OCI-LY7 (cell line): ENCODE measurements around the gene MAP4. TPM values are rescaled to one million over a fixed set of nuclear protein-coding genes. Genes with fewer than 3 reads are reported as not detected.

Experiments used
- BruUV-seq: library from RNA; stranded (reverse); fragments of 400-500 nt; replicated peaks from 2 replicates; lab custom pipeline; 2021; lab: Mats Ljungman, UMichigan
- CTCF ChIA-PET: fragments of 300-600 bp; sonication (Branson Sonifier 250); formaldehyde crosslinking; loops from one replicate; lab custom pipeline; 2022; ENCODE audit warnings: antibody characterized with exemption; ENCODE audit not compliant: unreplicated experiment; lab: Charles Lee
- POLR2A ChIA-PET: fragments of 300-600 bp; sonication (Branson Sonifier 250); formaldehyde crosslinking; loops from one replicate; lab custom pipeline; 2022; ENCODE audit warnings: antibody characterized with exemption; lab: Charles Lee
- DNase-seq: peaks from one replicate; pipeline ENCODE4 v3.0.0-alpha.2; 2015; ENCODE audit warnings: low spot score
- H2AFZ ChIP-seq: fragments of 200-600 bp; sonication (generic), shearing (Covaris generic); 2 replicates; pipeline ENCODE4 v1.6.1; 2014; ENCODE audit warnings: mild to moderate bottlenecking, antibody characterized with exemption, low read length, moderate library complexity
- H3K27ac ChIP-seq: fragments of 200-600 bp; sonication (generic); 2 replicates; pipeline ENCODE4 v1.5.1; 2014; ENCODE audit warnings: mixed run types, low read depth, mild to moderate bottlenecking, moderate library complexity, low read length, inconsistent platforms; ENCODE audit not compliant: poor library complexity, severe bottlenecking
- H3K36me3 ChIP-seq: fragments of 200-600 bp; sonication (generic); 2 replicates; pipeline ENCODE4 v1.6.1; 2014; ENCODE audit warnings: mild to moderate bottlenecking, antibody characterized with exemption, low read length, moderate library complexity, mixed read lengths; ENCODE audit not compliant: insufficient read depth
- H3K4me1 ChIP-seq: fragments of 200-600 bp; sonication (generic); 2 replicates; pipeline ENCODE4 v1.5.1; 2014; ENCODE audit warnings: mild to moderate bottlenecking, low read length; ENCODE audit not compliant: insufficient read depth, poor library complexity, severe bottlenecking
- H3K4me2 ChIP-seq: fragments of 200-600 bp; sonication (generic); 2 replicates; pipeline ENCODE4 v1.6.1; 2014; ENCODE audit warnings: mild to moderate bottlenecking, low read length
- H3K4me3 ChIP-seq: fragments of 200-600 bp; sonication (generic); 2 replicates; pipeline ENCODE4 v1.5.1; 2014; ENCODE audit warnings: mild to moderate bottlenecking, low read depth, low read length; ENCODE audit not compliant: poor library complexity, severe bottlenecking
- H3K79me2 ChIP-seq: fragments of 200-600 bp; sonication (generic); 2 replicates; pipeline ENCODE4 v1.6.1; 2016; ENCODE audit warnings: low read depth, mild to moderate bottlenecking, low read length, moderate library complexity, mixed read lengths; ENCODE audit not compliant: insufficient read depth
- H3K9me2 ChIP-seq: fragments of 200-600 bp; sonication (generic); 2 replicates; pipeline ENCODE4 v1.6.1; 2016; ENCODE audit warnings: mild to moderate bottlenecking, low read length, mixed read lengths; ENCODE audit not compliant: insufficient read depth
- H3K9me3 ChIP-seq: fragments of 200-600 bp; sonication (generic); 2 replicates; pipeline ENCODE4 v1.6.1; 2014; ENCODE audit warnings: mild to moderate bottlenecking, mixed run types, low read length, mixed read lengths
- H4K20me1 ChIP-seq: fragments of 200-600 bp; sonication (generic); 2 replicates; pipeline ENCODE4 v1.6.1; 2014; ENCODE audit warnings: mild to moderate bottlenecking, antibody characterized with exemption, low read length, moderate library complexity, mixed read lengths; ENCODE audit not compliant: insufficient read depth
- EZH2phosphoT487 ChIP-seq: fragments of 200-600 bp; sonication (generic); IDR thresholded peaks from 2 replicates; pipeline ENCODE4 v1.6.1; 2018; ENCODE audit warnings: low read depth, borderline replicate concordance, mild to moderate bottlenecking, mixed run types, antibody characterized with exemption, low read length, moderate library complexity, mixed read lengths
- intact Hi-C: fragments of 100-400 bp; cut with micrococcal nuclease; formaldehyde crosslinking; loops from one replicate; pipeline ENCODE4 v1.10.0; 2022; ENCODE audit not compliant: unreplicated experiment
- total RNA-seq, 2 experiments: library from RNA; depleted of rRNA in 1 of 2; stranded (reverse); fragments of >200 nt in 1 of 2; shearing (Covaris generic) in 1 of 2; gene quantifications; 2 replicates each; pipeline ENCODE4 v1.2.3, GENCODE V29; 2014 to 2022
- TF ChIP-seq, protein P1 (sequence below): fragments of 200-600 bp; sonication (generic); conservative IDR thresholded peaks from 2 replicates; pipeline ENCODE4 v1.5.1; 2014; ENCODE audit warnings: mild to moderate bottlenecking, antibody characterized with exemption, low read length, moderate library complexity, mixed read lengths

Gene MAP4
- total RNA-seq, 2 experiments from 2014 or later = 26.1 to 78.4 TPM

DNA sequence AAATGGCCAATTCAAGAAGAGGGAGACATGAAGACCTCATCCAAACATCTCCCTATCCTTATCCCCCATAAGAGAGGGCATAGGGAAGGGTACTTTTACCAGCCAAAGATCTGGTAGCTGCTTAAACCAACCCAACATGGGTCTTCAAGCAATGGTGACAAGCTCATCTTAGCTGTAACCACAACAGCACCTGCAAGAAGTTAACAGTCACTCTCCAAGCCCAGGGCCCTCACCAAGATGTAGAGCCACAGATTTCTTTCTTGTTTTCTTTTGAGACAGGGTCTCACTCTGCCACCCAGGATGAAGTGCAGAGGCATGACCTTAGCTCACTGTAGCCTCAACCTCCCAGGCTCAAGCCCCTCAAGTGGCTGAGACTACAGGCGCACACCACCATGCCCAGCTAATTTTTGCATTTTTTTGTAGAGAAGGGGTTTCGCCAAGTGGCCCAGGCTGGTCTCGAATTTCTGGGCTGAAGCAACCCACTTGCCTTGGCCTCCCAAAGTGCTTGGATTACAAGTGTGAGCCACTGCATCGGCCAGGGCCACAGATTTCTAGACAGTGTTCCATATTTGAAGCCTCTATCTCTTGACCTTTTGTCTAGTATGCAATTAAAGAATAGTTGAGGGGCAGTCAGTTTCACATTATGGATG lies 156.1 kb downstream of the MAP4 start:
- H2AFZ ChIP-seq = no peak overlapping the region
- CTCF ChIA-PET = no interaction called here
- no peak for TF ChIP-seq EZH2phosphoT487
- TF ChIP-seq, protein P1, sequence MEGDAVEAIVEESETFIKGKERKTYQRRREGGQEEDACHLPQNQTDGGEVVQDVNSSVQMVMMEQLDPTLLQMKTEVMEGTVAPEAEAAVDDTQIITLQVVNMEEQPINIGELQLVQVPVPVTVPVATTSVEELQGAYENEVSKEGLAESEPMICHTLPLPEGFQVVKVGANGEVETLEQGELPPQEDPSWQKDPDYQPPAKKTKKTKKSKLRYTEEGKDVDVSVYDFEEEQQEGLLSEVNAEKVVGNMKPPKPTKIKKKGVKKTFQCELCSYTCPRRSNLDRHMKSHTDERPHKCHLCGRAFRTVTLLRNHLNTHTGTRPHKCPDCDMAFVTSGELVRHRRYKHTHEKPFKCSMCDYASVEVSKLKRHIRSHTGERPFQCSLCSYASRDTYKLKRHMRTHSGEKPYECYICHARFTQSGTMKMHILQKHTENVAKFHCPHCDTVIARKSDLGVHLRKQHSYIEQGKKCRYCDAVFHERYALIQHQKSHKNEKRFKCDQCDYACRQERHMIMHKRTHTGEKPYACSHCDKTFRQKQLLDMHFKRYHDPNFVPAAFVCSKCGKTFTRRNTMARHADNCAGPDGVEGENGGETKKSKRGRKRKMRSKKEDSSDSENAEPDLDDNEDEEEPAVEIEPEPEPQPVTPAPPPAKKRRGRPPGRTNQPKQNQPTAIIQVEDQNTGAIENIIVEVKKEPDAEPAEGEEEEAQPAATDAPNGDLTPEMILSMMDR = no peak
- H3K9me3 ChIP-seq = no peaks in the 10 kb centered on the region
- H3K27ac ChIP-seq = no peak overlapping the region
- intact Hi-C loops = no loop called here
- POLR2A ChIA-PET = interaction anchor here (0.6 to 1.0 kb wide), 2 partner anchors 45 to 259 kb away, joined by 3 read pairs; no protein-coding TSS in a partner anchor
- H3K36me3 ChIP-seq = no peaks in the 10 kb centered on the region
- no peak overlapping the region for H3K4me3 ChIP-seq
- no peaks in the 10 kb centered on the region for H4K20me1 ChIP-seq
- no peaks in the 10 kb centered on the region for H3K9me2 ChIP-seq
- BruUV-seq = no TSS peak
- H3K79me2 ChIP-seq = no peaks in the 10 kb centered on the region
- DNase-seq = no peak
- no peak overlapping the region for H3K4me2 ChIP-seq
- no peaks in the 10 kb centered on the region for H3K4me1 ChIP-seq

DNA sequence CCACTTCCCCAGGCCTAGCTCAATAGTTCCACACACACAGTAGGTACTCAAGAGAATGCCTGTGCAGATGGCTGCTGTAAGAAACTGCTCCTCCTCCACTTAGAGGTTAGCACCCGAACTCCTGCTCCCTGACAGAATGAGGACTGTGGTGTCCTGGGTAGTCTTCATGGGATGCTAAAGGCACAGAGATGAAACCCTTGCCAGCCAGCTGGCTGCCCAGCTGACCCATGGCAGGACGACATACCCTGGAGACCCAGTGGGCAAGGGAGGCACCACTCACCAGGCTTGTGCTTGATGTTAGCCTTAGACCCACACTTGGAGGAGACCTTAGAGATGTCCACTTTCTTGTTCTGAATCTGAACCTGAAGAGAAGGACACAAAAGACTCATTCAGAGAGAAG lies 159.1 kb downstream of the MAP4 start:
- BruUV-seq = no TSS peak
- no peak for TF ChIP-seq EZH2phosphoT487
- H3K4me1 ChIP-seq = no peaks in the 10 kb centered on the region
- no peak overlapping the region for H3K4me3 ChIP-seq
- no peak overlapping the region for H3K27ac ChIP-seq
- DNase-seq = no peak
- ChIA-PET POLR2A (no interaction called here), CTCF (no interaction called here)
- no peaks in the 10 kb centered on the region for H4K20me1 ChIP-seq
- H3K36me3 ChIP-seq = no peaks in the 10 kb centered on the region
- no peak overlapping the region for H3K4me2 ChIP-seq
- H3K79me2 ChIP-seq = no peaks in the 10 kb centered on the region
- intact Hi-C loops = no loop called here
- no peaks in the 10 kb centered on the region for H3K9me3 ChIP-seq
- no peak overlapping the region for H2AFZ ChIP-seq
- no peaks in the 10 kb centered on the region for H3K9me2 ChIP-seq

DNA sequence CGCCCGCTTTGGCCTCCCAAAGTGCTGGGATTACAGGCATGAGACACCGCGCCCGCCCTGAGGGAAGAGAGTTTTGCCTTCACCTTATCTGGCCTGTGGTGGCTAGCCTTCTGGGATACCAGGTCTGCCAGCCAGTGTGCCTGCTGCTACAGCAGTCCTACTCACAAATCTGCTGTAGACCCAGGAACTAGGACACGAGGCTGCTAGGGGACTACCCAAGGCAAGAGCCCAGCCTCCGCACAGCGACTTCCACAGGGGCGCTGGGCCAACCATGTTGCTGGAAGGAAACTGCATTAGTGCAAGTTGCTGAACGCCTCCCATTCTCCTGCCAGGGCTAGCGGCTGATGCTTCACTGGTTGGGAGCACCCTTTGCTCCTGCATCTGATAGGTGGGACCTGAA lies 159.5 kb downstream of the MAP4 start:
- Histone ChIP-seq H3K79me2 (no peaks in the 10 kb centered on the region), H3K4me1 (no peaks in the 10 kb centered on the region), H3K4me3 (no peak overlapping the region), H4K20me1 (no peaks in the 10 kb centered on the region), H3K4me2 (no peak overlapping the region), H3K36me3 (peaks cover 3% of the 10 kb centered on the region; the same call in 1 of the 2 replicates), H3K9me2 (no peaks in the 10 kb centered on the region), H3K9me3 (no peaks in the 10 kb centered on the region), H2AFZ (no peak overlapping the region), H3K27ac (no peak overlapping the region)
- TF ChIP-seq, protein P1 = no peak
- no peak for TF ChIP-seq EZH2phosphoT487
- BruUV-seq = no TSS peak
- intact Hi-C loops = no loop called here
- ChIA-PET POLR2A (no interaction called here), CTCF (no interaction called here)
- DNase-seq = no peak
